Stimulated activated effector memory CD8-positive, alpha-beta T cell treated with anti-CD3 and anti-CD28 coated beads, Interleukin-12 subunit alpha, Interleukin-12 subunit beta, amount 100 ng/mL, for 72 hours (primary cell): Measurements from ENCODE around the gene SPRR2A.
"Not testable (repeated sequence)": the region's sequence is repeated elsewhere in the genome, so short reads cannot be mapped to it uniquely, and the experiment has no call there.

Experiments
- ATAC-seq: fragments of 150-1000 bp; cut with Tn5 transposase; 2 replicates; pipeline ENCODE4 v1.10.0; 2021
- DNase-seq, 2 donors: peaks; one replicate each; pipeline ENCODE4 v3.0.0; 2021 to 2022; ENCODE audit warnings: low spot score in 2 of 2
- H3K27ac Mint-ChIP-seq: one replicate; pipeline ENCODE4 v1.8.0; 2022; ENCODE audit warnings: mild to moderate bottlenecking, mixed read lengths
- H3K36me3 Mint-ChIP-seq: one replicate; pipeline ENCODE4 v1.8.0; 2022; ENCODE audit warnings: mild to moderate bottlenecking, mixed read lengths
- H3K4me1 Mint-ChIP-seq: one replicate; pipeline ENCODE4 v1.8.0; 2022; ENCODE audit warnings: mixed read lengths
- H3K4me3 Mint-ChIP-seq: one replicate; pipeline ENCODE4 v1.8.0; 2022; ENCODE audit warnings: mild to moderate bottlenecking, mixed read lengths
- H3K9me3 Mint-ChIP-seq: one replicate; pipeline ENCODE4 v1.8.0; 2022; ENCODE audit warnings: mixed read lengths

SPRR2A gene

DNA sequence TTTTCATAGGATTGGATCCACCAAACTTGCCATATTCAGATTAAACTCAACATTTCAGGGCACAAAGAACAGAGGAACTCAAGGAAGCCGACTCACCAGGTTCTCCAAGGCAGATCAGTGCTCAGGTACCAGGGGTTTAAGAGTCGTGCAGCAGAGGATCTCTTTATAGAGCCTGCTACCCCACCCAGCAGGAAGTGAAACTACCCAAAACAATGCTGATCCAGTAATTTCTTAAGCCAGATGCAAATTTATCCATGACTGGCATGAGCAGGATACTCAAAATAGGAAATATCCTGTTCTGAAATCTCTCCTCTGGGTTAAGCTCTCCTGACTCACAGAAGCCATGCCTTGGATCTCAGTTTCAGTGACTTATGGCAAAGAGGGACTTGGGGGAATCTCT lies at the start of gene SPRR2A:
Gene SPRR2A (minus strand): TSS at position 138 of the 400 bp plus-strand sequence. CDS start 777 bp downstream, outside the sequence.
- ATAC-seq (no peak), DNase-seq (no peak)
- H3K9me3 Mint-ChIP-seq: no peaks in the 10 kb centered on the region
- H3K4me1 Mint-ChIP-seq: no peaks in the 10 kb centered on the region
- no peak within 1 kb of the TSS for H3K27ac Mint-ChIP-seq
- no peak within 1 kb of the TSS for H3K4me3 Mint-ChIP-seq
- no peaks in the 10 kb centered on the region for H3K36me3 Mint-ChIP-seq

DNA sequence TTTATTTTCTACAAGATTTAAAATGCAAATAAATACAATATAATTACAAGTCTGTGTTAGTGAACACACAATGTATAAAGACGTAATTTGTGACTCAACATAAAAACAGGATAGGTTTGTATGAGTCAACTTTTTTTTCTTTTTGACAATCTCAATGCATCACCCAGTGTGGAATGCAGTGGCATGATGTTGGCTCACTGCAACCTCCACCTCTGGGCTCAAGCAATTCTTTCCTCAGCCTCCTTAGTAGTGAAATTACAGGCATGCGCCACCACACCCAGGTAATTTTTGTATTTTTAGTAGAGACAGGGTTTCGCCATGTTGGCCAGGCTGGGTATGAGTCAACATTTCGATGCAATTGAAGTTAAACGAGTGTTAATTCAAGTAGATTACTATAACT lies 42.9 kb upstream of the SPRR2A start:
- H3K4me3 Mint-ChIP-seq: no peak overlapping the region
- no peaks in the 10 kb centered on the region for H3K36me3 Mint-ChIP-seq
- DNase-seq: no peak
- no peak overlapping the region for H3K27ac Mint-ChIP-seq
- ATAC-seq: no peak
- no peaks in the 10 kb centered on the region for H3K9me3 Mint-ChIP-seq
- H3K4me1 Mint-ChIP-seq: no peaks in the 10 kb centered on the region

DNA sequence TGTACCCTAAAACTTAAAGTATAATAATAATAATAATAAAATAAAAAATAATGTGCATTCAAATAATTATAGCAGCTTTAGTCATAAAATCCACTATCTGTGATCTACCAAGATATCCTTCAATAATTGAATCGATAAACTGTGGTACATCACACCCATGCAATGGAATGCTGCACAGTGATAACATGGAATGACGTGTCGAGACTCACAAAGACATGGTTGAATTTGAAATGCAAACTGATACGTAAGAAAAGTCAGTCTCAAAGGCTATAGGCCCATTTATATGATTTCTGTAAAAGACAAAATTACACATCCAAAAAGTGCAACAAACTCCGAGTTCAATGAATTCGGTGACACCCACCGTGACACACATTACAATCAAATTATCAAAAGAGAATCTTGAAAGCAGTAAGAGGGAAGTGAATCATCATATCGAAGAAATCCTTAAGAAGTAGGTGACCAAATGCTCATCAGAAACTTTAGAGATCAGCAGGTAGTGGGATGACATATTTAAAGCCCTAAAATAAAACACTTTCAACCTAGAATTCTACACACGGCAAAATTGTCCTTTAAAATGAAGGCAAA lies 42.2 kb upstream of the SPRR2A start:
- Mint-ChIP-seq H3K4me1 (no peaks in the 10 kb centered on the region), H3K9me3 (no peaks in the 10 kb centered on the region), H3K36me3 (no peaks in the 10 kb centered on the region), H3K27ac (no peak overlapping the region), H3K4me3 (no peak overlapping the region)
- ATAC-seq (no peak), DNase-seq (no peak)

DNA sequence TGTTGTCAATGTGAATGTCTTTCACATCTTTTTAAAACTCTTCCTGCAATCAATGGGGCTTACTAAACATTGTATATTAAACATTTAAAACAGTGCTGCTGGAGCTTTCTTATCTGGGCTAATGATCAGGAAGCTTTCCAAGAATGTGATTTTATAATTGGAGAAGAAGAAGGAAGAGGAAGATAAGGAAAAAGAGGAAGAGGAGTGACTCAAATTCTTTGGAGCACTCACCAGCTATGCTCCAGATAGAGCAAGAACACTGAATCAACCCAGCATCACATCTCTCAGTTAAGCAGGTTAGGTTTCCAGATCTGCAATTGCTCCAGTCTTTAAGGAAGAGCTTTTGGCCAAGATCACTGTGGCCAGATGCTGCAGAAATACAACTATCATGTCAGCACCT lies 38.5 kb upstream of the SPRR2A start:
- Mint-ChIP-seq H3K36me3 (no peaks in the 10 kb centered on the region), H3K4me1 (no peaks in the 10 kb centered on the region), H3K27ac (no peak overlapping the region), H3K9me3 (no peaks in the 10 kb centered on the region), H3K4me3 (no peak overlapping the region)
- ATAC-seq: no peak
- no peak for DNase-seq

DNA sequence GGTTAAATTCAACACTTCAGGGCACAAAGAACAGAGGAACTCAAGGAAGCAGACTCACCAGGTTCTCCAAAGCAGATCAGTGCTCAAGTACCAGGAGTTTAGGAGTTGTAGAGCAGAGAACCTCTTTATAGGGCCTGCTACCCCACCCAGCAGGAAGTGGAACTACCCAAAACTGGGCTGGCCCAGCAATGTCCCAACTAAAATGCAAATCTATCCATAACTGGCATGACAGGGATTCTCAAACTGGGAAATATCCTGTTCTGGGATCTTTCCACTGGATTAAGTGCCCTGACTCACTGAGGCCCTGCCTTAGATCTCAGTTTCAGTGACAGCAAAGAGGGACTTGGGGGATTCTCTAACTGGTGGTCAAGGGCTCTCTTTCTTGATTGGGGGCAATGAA lies 37.1 kb upstream of the SPRR2A start, which contains the start of gene SPRR2E:
Gene SPRR2E (minus strand): TSS at position 101 of the 400 bp plus-strand sequence. CDS start 775 bp downstream, outside the sequence.
- no peak for ATAC-seq
- no peaks in the 10 kb centered on the region for H3K36me3 Mint-ChIP-seq
- no peaks in the 10 kb centered on the region for H3K4me1 Mint-ChIP-seq
- no peak within 1 kb of the TSS for H3K4me3 Mint-ChIP-seq
- no peak within 1 kb of the TSS for H3K27ac Mint-ChIP-seq
- no peak for DNase-seq
- H3K9me3 Mint-ChIP-seq: no peaks in the 10 kb centered on the region

DNA sequence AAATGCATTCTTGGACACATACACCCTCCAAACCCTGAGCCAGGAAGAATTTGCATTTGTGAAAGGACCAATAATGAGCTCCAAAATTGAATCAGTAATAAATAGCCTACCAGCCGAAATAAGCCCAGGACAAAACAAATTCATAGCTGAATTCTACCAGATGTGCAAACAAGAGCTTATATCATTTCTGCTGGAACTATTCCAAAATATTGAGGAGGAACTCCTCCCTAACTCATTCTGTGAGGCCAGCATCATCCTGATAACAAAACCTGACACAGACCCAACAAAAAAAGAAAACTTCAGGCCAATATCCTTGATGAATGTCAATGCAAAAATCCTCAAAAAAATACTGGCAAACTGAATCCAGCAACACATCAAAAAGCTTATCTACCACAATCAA lies 30.3 kb upstream of the SPRR2A start:
- ATAC-seq (no peak), DNase-seq (no peak)
- Mint-ChIP-seq H3K4me1 (no peaks in the 10 kb centered on the region), H3K9me3 (no peaks in the 10 kb centered on the region), H3K4me3 (no peak overlapping the region), H3K36me3 (no peaks in the 10 kb centered on the region), H3K27ac (no peak overlapping the region)

DNA sequence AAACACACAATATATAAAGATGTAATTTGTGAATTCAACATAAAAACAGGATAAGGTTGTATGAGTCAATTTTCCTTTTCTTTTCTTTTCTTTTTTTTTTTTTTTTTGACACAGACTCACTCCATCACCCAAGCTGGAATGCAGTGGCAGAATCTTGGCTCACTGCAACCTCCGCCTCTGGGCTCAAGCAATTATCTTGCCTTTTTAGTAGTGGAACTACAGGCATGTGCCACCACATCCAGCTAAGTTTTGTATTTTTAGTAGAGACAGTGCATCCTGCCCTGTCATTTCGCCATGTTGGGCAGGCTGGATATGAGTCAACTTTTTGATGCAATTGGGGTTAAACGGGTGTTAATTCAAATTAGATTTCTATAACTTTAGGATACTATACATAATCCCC lies 24.4 kb upstream of the SPRR2A start:
- Mint-ChIP-seq H3K4me3 (no peak overlapping the region), H3K27ac (no peak overlapping the region), H3K36me3 (no peaks in the 10 kb centered on the region), H3K4me1 (no peaks in the 10 kb centered on the region), H3K9me3 (peaks cover 5% of the 10 kb centered on the region)
- no peak for ATAC-seq
- no peak for DNase-seq

DNA sequence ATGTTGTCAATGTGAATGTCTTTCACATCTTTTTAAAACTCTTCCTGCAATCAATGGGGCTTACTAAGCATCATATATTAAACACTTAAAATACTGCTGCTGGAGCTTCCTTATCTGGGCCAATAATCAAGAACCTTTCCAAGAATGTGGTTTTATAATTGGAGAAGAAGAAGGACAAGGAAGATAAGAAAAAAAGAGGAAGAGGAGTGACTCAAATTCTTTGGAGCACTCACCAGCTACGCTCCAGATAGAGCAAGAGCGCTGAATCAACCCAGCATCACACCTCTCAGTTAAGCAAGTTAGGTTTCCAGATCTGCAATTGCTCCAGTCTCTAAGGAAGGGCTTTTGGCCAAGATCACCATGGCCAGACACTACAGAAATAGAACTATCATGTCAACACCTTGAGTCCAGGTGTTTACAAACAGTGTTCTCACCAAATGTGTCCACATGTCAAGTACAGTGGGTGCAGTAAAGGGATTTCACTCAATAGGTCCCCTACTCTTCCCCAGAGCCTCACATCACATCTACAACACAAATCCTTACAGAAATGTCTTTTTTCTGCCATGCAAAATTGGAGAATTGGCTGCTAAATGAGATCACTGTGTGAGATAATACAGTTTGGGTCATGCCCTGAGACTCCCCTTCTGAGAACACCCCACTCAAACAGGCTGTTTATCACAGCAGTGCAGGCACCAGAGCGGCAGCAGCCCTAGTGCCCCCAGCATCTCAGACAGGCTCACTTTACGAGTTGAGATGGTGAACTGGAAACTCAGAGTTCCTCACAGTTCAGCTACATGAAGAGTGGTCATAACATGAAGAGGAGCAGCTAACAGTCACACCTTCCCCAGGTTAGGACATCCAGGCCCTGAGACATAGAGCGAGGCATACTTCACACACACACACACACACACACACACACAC lies 15.8 kb upstream of the SPRR2A start:
- no peaks in the 10 kb centered on the region for H3K9me3 Mint-ChIP-seq
- no peak overlapping the region for H3K27ac Mint-ChIP-seq
- ATAC-seq (no peak), DNase-seq (no peak)
- H3K36me3 Mint-ChIP-seq: no peaks in the 10 kb centered on the region
- H3K4me1 Mint-ChIP-seq: no peaks in the 10 kb centered on the region
- H3K4me3 Mint-ChIP-seq: no peak overlapping the region

DNA sequence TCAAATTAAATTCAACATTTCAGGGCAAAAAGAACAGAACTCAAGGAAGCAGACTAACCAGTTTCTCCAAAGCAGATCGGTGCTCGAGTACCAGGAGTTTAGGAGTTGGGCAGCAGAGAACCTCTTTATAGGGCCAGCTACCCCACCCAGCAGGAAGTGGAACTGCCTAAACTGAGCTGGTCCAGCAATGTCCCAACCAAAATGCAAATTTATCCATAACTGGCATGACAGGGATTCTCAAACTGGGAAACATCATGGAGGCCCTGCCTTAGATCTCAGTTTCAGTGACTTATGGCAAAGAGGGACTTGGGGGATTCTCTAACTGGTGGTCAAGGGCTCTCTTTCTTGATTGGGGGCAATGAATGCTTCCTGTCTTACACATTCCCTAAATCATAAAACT lies 14.2 kb upstream of the SPRR2A start, which contains the start of gene SPRR2B:
Gene SPRR2B (minus strand): TSS at position 101 of the 400 bp plus-strand sequence. CDS start 772 bp downstream, outside the sequence.
- Mint-ChIP-seq H3K4me3 (no peak within 1 kb of the TSS), H3K27ac (no peak within 1 kb of the TSS), H3K9me3 (no peaks in the 10 kb centered on the region), H3K36me3 (no peaks in the 10 kb centered on the region), H3K4me1 (no peaks in the 10 kb centered on the region)
- DNase-seq (no peak), ATAC-seq (no peak)

DNA sequence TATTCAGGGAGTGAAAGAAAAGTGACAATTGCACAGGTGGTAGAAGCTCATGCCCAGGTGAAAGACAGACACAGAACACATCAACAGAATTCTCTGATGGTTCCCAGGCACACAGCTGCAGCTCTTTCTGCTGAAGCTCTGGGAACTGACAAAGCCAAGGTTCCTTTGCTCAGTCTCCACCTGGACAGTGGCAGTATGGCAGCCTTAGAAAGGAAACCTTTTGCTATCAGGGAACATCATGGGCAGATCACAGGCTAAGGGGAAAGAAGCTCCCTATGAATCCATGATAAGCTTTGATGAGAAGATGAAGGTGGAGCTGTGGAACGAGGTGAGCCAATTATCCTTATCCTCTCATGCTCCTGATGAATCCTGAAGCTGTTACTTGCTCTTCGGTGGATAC lies 12.9 kb upstream of the SPRR2A start:
- Mint-ChIP-seq H3K4me1 (no peaks in the 10 kb centered on the region), H3K27ac (no peak overlapping the region), H3K36me3 (no peaks in the 10 kb centered on the region), H3K4me3 (no peak overlapping the region), H3K9me3 (no peaks in the 10 kb centered on the region)
- DNase-seq: no peak
- no peak for ATAC-seq

DNA sequence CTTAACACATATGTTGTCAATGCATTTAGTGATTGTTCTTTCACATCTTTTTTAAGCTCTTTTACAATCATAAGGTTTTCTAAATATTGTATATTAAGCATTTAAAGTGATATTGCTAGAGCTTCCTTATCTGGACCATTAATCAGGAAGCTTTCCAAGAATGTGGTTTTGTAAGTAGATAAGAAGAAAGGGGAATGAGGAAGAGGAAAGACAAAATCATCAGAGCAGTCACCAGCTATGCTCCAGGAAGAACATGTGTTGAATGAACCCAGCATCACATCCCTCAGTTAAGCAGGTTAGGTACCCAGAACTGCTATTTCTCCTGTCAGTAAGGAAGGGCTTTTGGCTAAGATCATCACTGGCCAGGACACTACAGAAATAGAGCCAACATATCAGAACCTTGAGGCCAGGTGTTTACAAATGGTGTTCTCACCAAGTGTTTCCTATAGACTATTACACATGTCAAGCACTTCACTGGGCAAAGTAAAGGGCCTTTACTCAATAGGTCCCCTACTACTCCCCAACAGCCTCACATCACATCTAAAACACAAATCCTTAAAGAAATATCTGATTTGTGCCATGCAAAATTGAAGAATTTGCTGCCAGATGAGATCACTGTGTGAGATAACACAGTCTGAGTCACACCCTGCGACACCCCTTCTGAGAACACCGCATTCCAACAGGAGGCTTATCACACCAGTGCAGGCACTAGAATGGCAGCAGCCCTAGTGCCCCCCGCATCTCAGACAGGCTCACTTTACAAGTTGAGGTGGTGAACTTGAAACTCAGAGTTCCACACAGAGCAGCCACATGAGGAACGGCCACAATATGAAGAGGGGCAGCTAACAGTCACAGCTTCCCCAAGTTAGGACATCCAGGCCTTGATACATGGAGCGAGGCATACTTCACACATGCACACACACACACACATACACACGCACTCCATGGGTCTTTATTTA lies 1.8 kb upstream of the SPRR2A start:
- no peaks in the 10 kb centered on the region for H3K36me3 Mint-ChIP-seq
- H3K9me3 Mint-ChIP-seq: no peaks in the 10 kb centered on the region
- ATAC-seq (no peak), DNase-seq (no peak)
- H3K4me1 Mint-ChIP-seq: no peaks in the 10 kb centered on the region
- H3K27ac Mint-ChIP-seq: no peak overlapping the region
- H3K4me3 Mint-ChIP-seq: no peak overlapping the region

DNA sequence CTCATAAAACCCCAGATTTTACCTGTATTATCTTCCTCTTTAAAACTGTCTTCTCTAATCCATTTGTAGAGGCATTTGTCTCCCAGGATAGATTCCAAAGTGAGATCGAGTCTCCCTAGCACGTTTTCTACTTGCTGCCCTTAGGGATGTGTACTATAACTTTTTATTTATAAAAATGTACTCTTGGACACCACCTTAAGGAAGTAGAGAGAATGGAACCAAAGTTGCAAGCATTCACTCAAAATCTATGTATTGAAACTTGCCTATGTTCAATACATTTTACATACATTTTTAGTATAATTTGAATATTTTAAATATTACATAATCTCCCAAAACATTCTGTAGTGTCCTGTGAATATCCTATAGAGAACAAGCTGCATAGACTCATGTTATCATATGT lies 842 bp upstream of the SPRR2A start:
- Mint-ChIP-seq H3K9me3 (no peaks in the 10 kb centered on the region), H3K36me3 (no peaks in the 10 kb centered on the region), H3K4me1 (no peaks in the 10 kb centered on the region), H3K27ac (no peak overlapping the region), H3K4me3 (no peak overlapping the region)
- ATAC-seq (no peak), DNase-seq (no peak)

DNA sequence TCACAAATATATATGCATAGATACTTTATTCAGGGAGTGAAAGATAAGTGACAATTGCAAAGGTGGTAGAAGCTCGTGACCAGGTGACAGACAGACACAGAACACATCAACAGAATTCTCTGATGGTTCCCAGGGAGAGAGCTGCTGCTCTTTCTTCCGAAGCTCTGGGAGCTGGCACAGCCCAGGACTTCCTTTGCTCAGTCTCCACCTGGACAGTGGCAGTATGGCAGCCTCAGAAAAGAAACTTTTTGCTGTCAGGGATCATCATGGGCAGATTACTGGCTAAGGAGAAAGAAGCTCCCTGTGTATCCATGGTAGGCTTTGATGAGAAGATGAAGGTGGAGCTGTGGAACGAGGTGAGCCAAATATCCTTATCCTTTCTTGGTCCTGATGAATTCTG lies 1.2 kb downstream of the SPRR2A start:
- H3K36me3 Mint-ChIP-seq, H3K4me1 Mint-ChIP-seq, ATAC-seq, H3K9me3 Mint-ChIP-seq, DNase-seq, H3K4me3 Mint-ChIP-seq, H3K27ac Mint-ChIP-seq: not testable (repeated sequence)

DNA sequence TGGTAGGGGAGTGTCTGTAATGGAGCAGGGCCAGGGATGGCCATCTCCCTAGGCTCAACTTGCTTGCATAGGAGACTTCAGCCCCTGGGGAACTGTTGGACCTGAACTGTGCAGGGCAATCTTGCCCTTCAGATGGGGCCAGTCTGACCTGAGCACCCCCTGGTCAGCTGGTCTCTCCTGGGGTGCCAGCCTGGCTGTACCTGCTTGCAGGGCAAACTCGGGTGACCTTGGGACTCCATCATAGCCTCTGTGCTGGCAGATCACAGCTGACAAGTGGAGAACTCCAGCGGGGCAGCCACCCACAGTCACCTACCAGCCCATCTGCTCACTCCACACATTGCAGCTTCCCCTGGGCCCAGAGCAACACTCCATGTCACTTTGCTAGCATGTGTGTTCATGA lies 8.1 kb downstream of the SPRR2A start:
- H3K9me3 Mint-ChIP-seq: no peaks in the 10 kb centered on the region
- H3K4me3 Mint-ChIP-seq: no peak overlapping the region
- H3K4me1 Mint-ChIP-seq: no peaks in the 10 kb centered on the region
- DNase-seq: no peak
- H3K36me3 Mint-ChIP-seq: no peaks in the 10 kb centered on the region
- peak; percentile 31 for ATAC-seq
- H3K27ac Mint-ChIP-seq: no peak overlapping the region

DNA sequence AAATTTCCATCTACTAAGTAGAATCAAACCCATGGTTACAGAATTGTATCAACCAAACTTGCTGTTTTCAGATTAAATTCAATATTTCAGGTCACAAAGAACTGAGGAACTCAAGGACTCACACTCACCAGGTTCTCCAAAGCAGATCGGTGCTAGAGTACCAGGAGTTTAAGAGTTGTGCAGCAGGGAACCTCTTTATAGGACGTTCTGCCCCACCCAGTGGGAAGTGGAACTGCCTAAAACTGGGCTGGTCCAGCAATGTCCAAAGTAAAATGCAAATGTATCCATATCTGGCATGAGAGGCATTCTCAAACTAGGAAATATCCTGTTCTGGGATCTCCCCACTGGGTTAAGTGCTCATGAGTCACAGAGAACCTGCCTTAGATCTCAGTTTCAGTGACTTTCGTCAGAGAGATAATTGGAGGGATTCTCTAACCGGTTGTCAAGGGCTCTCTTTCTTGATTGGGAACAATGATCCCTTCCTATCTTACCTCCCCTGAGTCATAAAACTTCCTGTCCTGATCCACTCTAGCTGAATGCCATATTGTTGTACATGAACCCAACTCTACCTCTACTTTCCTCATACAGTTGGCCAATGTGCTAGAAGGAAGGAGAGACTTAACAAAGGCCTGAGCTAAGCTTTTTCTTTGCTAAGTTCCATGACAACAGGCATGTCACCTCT lies 16.2 kb downstream of the SPRR2A start, which contains the start of gene SPRR2D:
Gene SPRR2D (minus strand): TSS at position 171 of the 682 bp plus-strand sequence. CDS start 774 bp downstream, outside the sequence.
- DNase-seq: no peak
- H3K36me3 Mint-ChIP-seq: no peaks in the 10 kb centered on the region
- no peak within 1 kb of the TSS for H3K4me3 Mint-ChIP-seq
- H3K4me1 Mint-ChIP-seq: no peaks in the 10 kb centered on the region
- H3K9me3 Mint-ChIP-seq: no peaks in the 10 kb centered on the region
- H3K27ac Mint-ChIP-seq: no peak within 1 kb of the TSS
- no peak for ATAC-seq
